ENCODE data around the gene CALN1. TPM values are rescaled to one million over a fixed set of nuclear protein-coding genes. Genes with fewer than 3 reads are reported as not detected.

CALN1 gene
- total and polyA plus RNA-seq, 2 experiments from 2014 or later, result 7.6 to 14.5 TPM

DNA sequence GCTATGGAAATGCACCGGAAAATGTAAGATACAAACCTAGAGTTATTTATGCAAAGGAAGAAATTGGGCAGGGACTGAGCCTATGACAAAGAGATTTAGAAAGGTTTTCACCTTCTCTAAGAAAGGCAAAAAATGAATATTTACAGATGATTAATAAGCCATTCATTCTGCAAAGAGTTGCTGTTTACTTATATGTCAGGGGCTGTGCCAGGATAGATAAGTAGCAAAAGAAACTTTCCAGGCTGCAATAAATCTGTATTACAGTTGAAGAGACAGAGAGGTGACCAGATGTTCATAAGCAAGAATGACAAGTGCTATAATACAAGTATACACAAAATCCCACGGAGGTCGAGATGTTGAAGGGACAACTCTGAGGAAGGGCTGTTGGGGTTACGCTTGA, 299.6 kb downstream of the CALN1 start (continued):
- no peak for TF ChIP-seq CTCF (conservative IDR thresholded peaks at IDR 0.05; ENCODE audit: low read depth in 2 of 2)
- TF ChIP-seq JUNB (IDR thresholded peaks at IDR 0.05; ENCODE audit: unreplicated experiment), result no peak
- no peak for TF ChIP-seq REST (IDR thresholded peaks at IDR 0.05; ENCODE audit: unreplicated experiment)
- TF ChIP-seq EZH2 (IDR thresholded peaks at IDR 0.05; ENCODE audit: low read depth, unreplicated experiment), result no peak
- no peak for TF ChIP-seq NANOG (IDR thresholded peaks at IDR 0.05; ENCODE audit: borderline replicate concordance)

DNA sequence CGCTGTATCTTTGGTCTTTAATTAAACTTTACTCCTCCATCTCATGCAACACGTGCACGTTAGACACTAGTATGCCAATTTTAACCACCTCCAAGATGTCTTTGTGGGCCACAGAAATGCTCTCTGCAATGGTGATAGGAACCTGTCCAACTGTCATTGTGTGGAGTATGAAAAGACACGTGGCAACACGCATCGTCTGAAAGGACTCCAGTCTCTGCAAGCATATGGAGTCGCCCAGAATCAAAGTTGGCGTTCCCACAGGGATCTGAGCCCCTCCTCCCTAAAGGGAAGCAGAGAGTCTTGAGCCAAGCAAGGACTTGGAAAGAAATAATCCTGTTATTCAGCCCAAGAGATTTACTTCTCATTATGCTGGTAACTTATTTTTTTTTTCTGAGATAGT, 301.1 kb downstream of the CALN1 start:
- Histone ChIP-seq H4K20me1 (replicated peaks; ENCODE audit: insufficient read depth) (no peaks in the 10 kb centered on the region; the same call in 1 of the 2 replicates), H3K9me2 (ENCODE audit: insufficient read depth) (peaks cover 3% of the 10 kb centered on the region; the same call in 1 of the 2 replicates), H3K4me1 (ENCODE audit: insufficient read depth) (peaks cover 16% of the 10 kb centered on the region), H3F3A (replicated peaks; ENCODE audit: low read depth) (no peaks in the 10 kb centered on the region), H3K4me3 (no peak overlapping the region), H3K27me3 (ENCODE audit: insufficient read depth) (no peaks in the 10 kb centered on the region), H3K36me3 (ENCODE audit: insufficient read depth) (no peaks in the 10 kb centered on the region), H3K79me2 (replicated peaks; ENCODE audit: insufficient read depth) (no peaks in the 10 kb centered on the region), H3K4me2 (no peak overlapping the region), H3K27ac (ENCODE audit: low read depth) (no peak overlapping the region), H2AFZ (no peak overlapping the region)
- Mint-ChIP-seq H3K4me1 (peaks cover 21% of the 10 kb centered on the region), H3K4me3 (no peak overlapping the region), H3K9me3 (peaks cover 18% of the 10 kb centered on the region), H3K27ac (no peak overlapping the region), H3K27me3 (ENCODE audit: insufficient read depth, low read depth, poor library complexity) (peaks cover 3% of the 10 kb centered on the region), H3K36me3 (ENCODE audit: low read depth) (peaks cover 20% of the 10 kb centered on the region)
- DNase-seq (ENCODE audit: low spot score), result no peak
- TF ChIP-seq EZH2 (IDR thresholded peaks at IDR 0.05; ENCODE audit: low read depth, unreplicated experiment) (no peak), STAT1 (IDR thresholded peaks at IDR 0.05; ENCODE audit: unreplicated experiment) (no peak), NANOG (IDR thresholded peaks at IDR 0.05; ENCODE audit: borderline replicate concordance) (no peak), POLR2AphosphoS5 (IDR thresholded peaks at IDR 0.05; ENCODE audit: low read depth) (no peak), ZNF331 (CRISPR knock-in tag; IDR thresholded peaks at IDR 0.05; ENCODE audit: low read depth) (no peak), REST (IDR thresholded peaks at IDR 0.05; ENCODE audit: unreplicated experiment) (no peak)
- ATAC-seq, result no peak

Measured in GM23338 (cell line).